ENCODE data around the gene ZNRF3. TPM values are rescaled to one million over a fixed set of nuclear protein-coding genes. Genes with fewer than 3 reads are reported as not detected.
"Not testable (repeated sequence)": the region's sequence is repeated elsewhere in the genome, so short reads cannot be mapped to it uniquely, and the experiment has no call there.

Gene ZNRF3
- total RNA-seq, result 5.5 TPM
- polyA plus RNA-seq (ENCODE audit: insufficient read depth in 1 of 8, insufficient read length in 8 of 8, low replicate concordance in 1 of 8), result 1 to 10 TPM; 6.3 to 8.7 (median 8.1) TPM
- long read RNA-seq, donor 1, full-length matches to known transcripts, result 4 of 4 reads
- long read RNA-seq, donor 1, partial matches to known transcripts, result 0 of 4 reads
- long read RNA-seq, donor 1, other reads (novel, unspliced or antisense), result 0 of 4 reads
- long read RNA-seq, donor 2, result 0 reads
- long read RNA-seq, donor 3, full-length matches to known transcripts, result 1 of 1 reads
- long read RNA-seq, donor 3, partial matches to known transcripts, result 0 of 1 reads
- long read RNA-seq, donor 3, other reads (novel, unspliced or antisense), result 0 of 1 reads
- long read RNA-seq, donor 4, full-length matches to known transcripts, result 1 of 1 reads
- long read RNA-seq, donor 4, partial matches to known transcripts, result 0 of 1 reads
- long read RNA-seq, donor 4, other reads (novel, unspliced or antisense), result 0 of 1 reads
- long read RNA-seq, donor 5, result 0 reads
- long read RNA-seq, donor 6, partial matches to known transcripts, result 6 of 6 reads
- long read RNA-seq, donor 6, other reads (novel, unspliced or antisense), result 0 of 6 reads
- long read RNA-seq, donor 7, result 0 reads
- long read RNA-seq, donor 8, result 0 reads
- long read RNA-seq, donor 9, result 0 reads
- long read RNA-seq, donor 10, result 0 reads
- long read RNA-seq, donor 11, full-length matches to known transcripts, result 1 of 1 reads
- long read RNA-seq, donor 11, partial matches to known transcripts, result 0 of 1 reads
- long read RNA-seq, donor 11, other reads (novel, unspliced or antisense), result 0 of 1 reads

GRCh38 chr22:28882878-28883656, at the start of gene ZNRF3:
TSS of gene ZNRF3 (plus strand) at chr22:28883572. CDS start at chr22:28883767, 195 bp downstream.
- peaks cover 10% of the 10 kb centered on the region for H3K27me3 ChIP-seq (ENCODE audit: control insufficient read depth, insufficient read depth, low read length)
- WGBS (ENCODE audit: insufficient coverage), result under 1% methylated on average over 60 of the region's 85 CpGs
- peak; percentile 96 for DNase-seq
- no peaks in the 10 kb centered on the region for H3K36me3 ChIP-seq (ENCODE audit: control insufficient read depth, insufficient read depth, low read length)
- H3K27ac ChIP-seq (ENCODE audit: low read length), result peak within 1 kb of the TSS; percentile 88
- H3K4me3 ChIP-seq (ENCODE audit: low read length), result peak within 1 kb of the TSS; percentile 66
- H3K9me3 ChIP-seq (replicated peaks; ENCODE audit: control insufficient read depth, low read depth, low read length), result no peaks in the 10 kb centered on the region
- peaks cover 25% of the 10 kb centered on the region for H3K4me1 ChIP-seq (ENCODE audit: control insufficient read depth, insufficient read depth, low read length)

GRCh38 chr22:28835630-28836189, 47.7 kb upstream of the ZNRF3 start:
- DNase-seq, result no peak
- 80% methylated on average over 4 of the region's 11 CpGs for WGBS (ENCODE audit: insufficient coverage)
- Histone ChIP-seq H3K4me3 (ENCODE audit: low read length) (no peak overlapping the region), H3K9me3 (replicated peaks; ENCODE audit: control insufficient read depth, low read depth, low read length) (no peaks in the 10 kb centered on the region), H3K4me1 (ENCODE audit: control insufficient read depth, insufficient read depth, low read length) (no peaks in the 10 kb centered on the region), H3K27me3 (ENCODE audit: control insufficient read depth, insufficient read depth, low read length) (no peaks in the 10 kb centered on the region), H3K27ac (ENCODE audit: low read length) (no peak overlapping the region), H3K36me3 (ENCODE audit: control insufficient read depth, insufficient read depth, low read length) (peaks cover 3% of the 10 kb centered on the region)

GRCh38 chr22:28837640-28838039, 45.7 kb upstream of the ZNRF3 start:
- H3K36me3 ChIP-seq (ENCODE audit: control insufficient read depth, insufficient read depth, low read length), result peaks cover 3% of the 10 kb centered on the region
- 81% methylated on average over 3 of the region's 6 CpGs for WGBS (ENCODE audit: insufficient coverage)
- H3K27me3 ChIP-seq (ENCODE audit: control insufficient read depth, insufficient read depth, low read length), result no peaks in the 10 kb centered on the region
- H3K27ac ChIP-seq (ENCODE audit: low read length), result no peak overlapping the region
- DNase-seq, result no peak
- no peak overlapping the region for H3K4me3 ChIP-seq (ENCODE audit: low read length)
- H3K4me1 ChIP-seq (ENCODE audit: control insufficient read depth, insufficient read depth, low read length), result no peaks in the 10 kb centered on the region
- H3K9me3 ChIP-seq (replicated peaks; ENCODE audit: control insufficient read depth, low read depth, low read length), result no peaks in the 10 kb centered on the region

GRCh38 chr22:28838971-28839370, 44.4 kb upstream of the ZNRF3 start:
- DNase-seq, result no peak

GRCh38 chr22:28841111-28841510, 42.3 kb upstream of the ZNRF3 start:
- no peaks in the 10 kb centered on the region for H3K9me3 ChIP-seq (replicated peaks; ENCODE audit: control insufficient read depth, low read depth, low read length)
- DNase-seq, result no peak
- 86% methylated on average over 1 of the region's 5 CpGs for WGBS (ENCODE audit: insufficient coverage)
- no peak overlapping the region for H3K4me3 ChIP-seq (ENCODE audit: low read length)
- H3K36me3 ChIP-seq (ENCODE audit: control insufficient read depth, insufficient read depth, low read length), result no peaks in the 10 kb centered on the region
- no peaks in the 10 kb centered on the region for H3K4me1 ChIP-seq (ENCODE audit: control insufficient read depth, insufficient read depth, low read length)
- no peaks in the 10 kb centered on the region for H3K27me3 ChIP-seq (ENCODE audit: control insufficient read depth, insufficient read depth, low read length)
- no peak overlapping the region for H3K27ac ChIP-seq (ENCODE audit: low read length)

More at GRCh38 chr22:28838971-28839370, 44.4 kb upstream of the ZNRF3 start:
- Histone ChIP-seq H3K9me3 (replicated peaks; ENCODE audit: control insufficient read depth, low read depth, low read length) (no peaks in the 10 kb centered on the region), H3K27me3 (ENCODE audit: control insufficient read depth, insufficient read depth, low read length) (no peaks in the 10 kb centered on the region), H3K27ac (ENCODE audit: low read length) (no peak overlapping the region), H3K4me1 (ENCODE audit: control insufficient read depth, insufficient read depth, low read length) (no peaks in the 10 kb centered on the region), H3K4me3 (ENCODE audit: low read length) (no peak overlapping the region), H3K36me3 (ENCODE audit: control insufficient read depth, insufficient read depth, low read length) (peaks cover 2% of the 10 kb centered on the region)
- 69% methylated on average over 2 of the region's 5 CpGs for WGBS (ENCODE audit: insufficient coverage)

GRCh38 chr22:28843633-28844032, 39.7 kb upstream of the ZNRF3 start:
- Histone ChIP-seq H3K27me3 (ENCODE audit: control insufficient read depth, insufficient read depth, low read length) (no peaks in the 10 kb centered on the region), H3K4me3 (ENCODE audit: low read length) (no peak overlapping the region), H3K4me1 (ENCODE audit: control insufficient read depth, insufficient read depth, low read length) (no peaks in the 10 kb centered on the region), H3K36me3 (ENCODE audit: control insufficient read depth, insufficient read depth, low read length) (no peaks in the 10 kb centered on the region), H3K9me3 (replicated peaks; ENCODE audit: control insufficient read depth, low read depth, low read length) (peaks cover 3% of the 10 kb centered on the region), H3K27ac (ENCODE audit: low read length) (no peak overlapping the region)
- no peak for DNase-seq
- no CpG with 5 or more reads among the region's 2 CpGs for WGBS (ENCODE audit: insufficient coverage)

GRCh38 chr22:28844277-28844676, 39.1 kb upstream of the ZNRF3 start:
- H3K27me3 ChIP-seq (ENCODE audit: control insufficient read depth, insufficient read depth, low read length); H3K9me3 ChIP-seq (replicated peaks; ENCODE audit: control insufficient read depth, low read depth, low read length); H3K4me1 ChIP-seq (ENCODE audit: control insufficient read depth, insufficient read depth, low read length); H3K27ac ChIP-seq (ENCODE audit: low read length); DNase-seq; H3K36me3 ChIP-seq (ENCODE audit: control insufficient read depth, insufficient read depth, low read length); H3K4me3 ChIP-seq (ENCODE audit: low read length): not testable (repeated sequence)
- no CpG with 5 or more reads among the region's 2 CpGs for WGBS (ENCODE audit: insufficient coverage)

GRCh38 chr22:28846994-28847393, 36.4 kb upstream of the ZNRF3 start:
- no CpG with 5 or more reads among the region's 2 CpGs for WGBS (ENCODE audit: insufficient coverage)
- no peak overlapping the region for H3K4me3 ChIP-seq (ENCODE audit: low read length)
- no peak for DNase-seq

GRCh38 chr22:28855355-28856094, 27.8 kb upstream of the ZNRF3 start:
- no CpG with 5 or more reads among the region's 6 CpGs for WGBS (ENCODE audit: insufficient coverage)
- Histone ChIP-seq H3K27ac (ENCODE audit: low read length) (no peak overlapping the region), H3K27me3 (ENCODE audit: control insufficient read depth, insufficient read depth, low read length) (no peaks in the 10 kb centered on the region), H3K4me3 (ENCODE audit: low read length) (no peak overlapping the region), H3K4me1 (ENCODE audit: control insufficient read depth, insufficient read depth, low read length) (no peaks in the 10 kb centered on the region), H3K9me3 (replicated peaks; ENCODE audit: control insufficient read depth, low read depth, low read length) (no peaks in the 10 kb centered on the region), H3K36me3 (ENCODE audit: control insufficient read depth, insufficient read depth, low read length) (no peaks in the 10 kb centered on the region)
- DNase-seq, result peak; percentile 85

More at GRCh38 chr22:28846994-28847393, 36.4 kb upstream of the ZNRF3 start:
- peaks cover 3% of the 10 kb centered on the region for H3K9me3 ChIP-seq (replicated peaks; ENCODE audit: control insufficient read depth, low read depth, low read length)
- no peaks in the 10 kb centered on the region for H3K27me3 ChIP-seq (ENCODE audit: control insufficient read depth, insufficient read depth, low read length)
- no peaks in the 10 kb centered on the region for H3K36me3 ChIP-seq (ENCODE audit: control insufficient read depth, insufficient read depth, low read length)
- no peaks in the 10 kb centered on the region for H3K4me1 ChIP-seq (ENCODE audit: control insufficient read depth, insufficient read depth, low read length)
- no peak overlapping the region for H3K27ac ChIP-seq (ENCODE audit: low read length)
